GM23248 (cell line): Measurements from ENCODE around the gene DDX60.

Source experiments
- EZH2 ChIP-seq: fragments of 200-600 bp; sonication (generic); IDR thresholded peaks from 2 replicates; pipeline ENCODE4 v1.6.1; 2018; ENCODE audit warnings: antibody characterized with exemption, mild to moderate bottlenecking; ENCODE audit not compliant: insufficient read depth, poor library complexity, severe bottlenecking
- EZH2phosphoT487 ChIP-seq: fragments of 200-600 bp; sonication (generic); IDR thresholded peaks from 2 replicates; pipeline ENCODE4 v1.6.1; 2018; ENCODE audit warnings: antibody characterized with exemption, moderate library complexity, mild to moderate bottlenecking, low read depth; ENCODE audit not compliant: insufficient read depth

DNA sequence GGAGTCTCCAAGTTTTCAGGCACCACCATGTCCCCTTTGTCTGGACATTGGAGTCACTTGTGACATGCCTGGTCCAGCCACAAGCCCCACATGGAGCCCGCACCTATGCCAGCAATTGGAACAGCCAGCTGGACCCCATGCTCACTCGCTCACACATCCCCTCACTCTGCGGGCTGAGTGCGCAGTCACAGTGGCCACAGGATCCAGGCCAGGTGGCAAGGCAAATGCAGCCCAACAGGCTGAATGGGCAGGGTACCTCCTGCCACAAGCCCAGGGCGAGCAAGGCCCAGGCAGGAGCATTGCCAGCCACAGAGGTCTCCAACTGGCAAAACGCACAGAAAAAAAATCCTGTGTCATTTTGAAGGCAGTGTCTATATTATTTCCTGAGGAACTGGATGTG lies 144.2 kb downstream of the DDX60 start:
- TF ChIP-seq EZH2 (no peak), EZH2phosphoT487 (no peak)
